HEK293T (cell line): Measurements from ENCODE around the gene LYRM4.
"Not testable (repeated sequence)": the region's sequence is repeated elsewhere in the genome, so short reads cannot be mapped to it uniquely, and the experiment has no call there.

Experiments
- CTCF ChIA-PET: fragments of 350-600 bp; formaldehyde crosslinking; extraction: SDS; loops from one replicate; lab custom pipeline; 2021; ENCODE audit warnings: antibody characterized with exemption, inconsistent platforms; lab: Yijun Ruan, JAX
- POLR2A ChIA-PET: fragments of 350-600 bp; formaldehyde crosslinking; extraction: SDS; loops from one replicate; lab custom pipeline; 2020; ENCODE audit warnings: antibody characterized with exemption, inconsistent platforms; lab: Yijun Ruan, JAX
- DNase-seq: peaks from one replicate; pipeline ENCODE4 v3.0.0; 2012; ENCODE audit warnings: mixed read lengths; ENCODE audit errors: extremely low spot score
- ARNT ChIP-seq: fragments of 450-650 bp; IDR thresholded peaks from 2 replicates; pipeline ENCODE4 v1.6.1; 2017; ENCODE audit warnings: mild to moderate bottlenecking
- BHLHE40 ChIP-seq: fragments of 450-650 bp; IDR thresholded peaks from 2 replicates; pipeline ENCODE4 v1.6.1; 2016; ENCODE audit warnings: mild to moderate bottlenecking, moderate library complexity, borderline replicate concordance
- CTBP1 ChIP-seq: fragments of 450-650 bp; IDR thresholded peaks from 2 replicates; pipeline ENCODE4 v1.6.1; 2016; ENCODE audit warnings: borderline replicate concordance
- ELF4 ChIP-seq: fragments of 450-650 bp; IDR thresholded peaks from 2 replicates; pipeline ENCODE4 v1.6.1; 2017; ENCODE audit warnings: antibody characterized with exemption
- FOXA1 ChIP-seq: fragments of 450-650 bp; IDR thresholded peaks from 2 replicates; pipeline ENCODE4 v1.6.1; 2016; ENCODE audit warnings: mild to moderate bottlenecking
- FOXK2 ChIP-seq: fragments of 450-650 bp; IDR thresholded peaks from 2 replicates; pipeline ENCODE4 v1.6.1; 2016; ENCODE audit warnings: mild to moderate bottlenecking
- FOXM1 ChIP-seq: fragments of 450-650 bp; IDR thresholded peaks from 2 replicates; pipeline ENCODE4 v1.6.1; 2017; ENCODE audit warnings: mild to moderate bottlenecking, borderline replicate concordance
- HDGF ChIP-seq: fragments of 450-650 bp; IDR thresholded peaks from 2 replicates; pipeline ENCODE4 v1.6.1; 2017; ENCODE audit warnings: antibody characterized with exemption, borderline replicate concordance
- L3MBTL2 ChIP-seq: fragments of 450-650 bp; conservative IDR thresholded peaks from 2 replicates; pipeline ENCODE4 v1.6.1; 2016; ENCODE audit warnings: mild to moderate bottlenecking
- LEF1 ChIP-seq: fragments of 450-650 bp; IDR thresholded peaks from 2 replicates; pipeline ENCODE4 v1.6.1; 2017; ENCODE audit warnings: mild to moderate bottlenecking, borderline replicate concordance
- NFRKB ChIP-seq: fragments of 450-650 bp; IDR thresholded peaks from 2 replicates; pipeline ENCODE4 v1.6.1; 2016; ENCODE audit warnings: mild to moderate bottlenecking, moderate library complexity
- SP1 ChIP-seq: fragments of 450-650 bp; IDR thresholded peaks from 2 replicates; pipeline ENCODE4 v1.6.1; 2017
- SUZ12 ChIP-seq: fragments of 450-650 bp; IDR thresholded peaks from 2 replicates; pipeline ENCODE4 v1.6.1; 2016; ENCODE audit warnings: mild to moderate bottlenecking
- TARDBP ChIP-seq: fragments of 450-650 bp; IDR thresholded peaks from 2 replicates; pipeline ENCODE4 v1.6.1; 2016
- ZNF384 ChIP-seq: fragments of 450-650 bp; IDR thresholded peaks from 2 replicates; pipeline ENCODE4 v1.6.1; 2016
- TF ChIP-seq, protein P1 (sequence below): fragments of 450-650 bp; IDR thresholded peaks from 2 replicates; pipeline ENCODE4 v1.6.1; 2016

The LYRM4 gene

DNA sequence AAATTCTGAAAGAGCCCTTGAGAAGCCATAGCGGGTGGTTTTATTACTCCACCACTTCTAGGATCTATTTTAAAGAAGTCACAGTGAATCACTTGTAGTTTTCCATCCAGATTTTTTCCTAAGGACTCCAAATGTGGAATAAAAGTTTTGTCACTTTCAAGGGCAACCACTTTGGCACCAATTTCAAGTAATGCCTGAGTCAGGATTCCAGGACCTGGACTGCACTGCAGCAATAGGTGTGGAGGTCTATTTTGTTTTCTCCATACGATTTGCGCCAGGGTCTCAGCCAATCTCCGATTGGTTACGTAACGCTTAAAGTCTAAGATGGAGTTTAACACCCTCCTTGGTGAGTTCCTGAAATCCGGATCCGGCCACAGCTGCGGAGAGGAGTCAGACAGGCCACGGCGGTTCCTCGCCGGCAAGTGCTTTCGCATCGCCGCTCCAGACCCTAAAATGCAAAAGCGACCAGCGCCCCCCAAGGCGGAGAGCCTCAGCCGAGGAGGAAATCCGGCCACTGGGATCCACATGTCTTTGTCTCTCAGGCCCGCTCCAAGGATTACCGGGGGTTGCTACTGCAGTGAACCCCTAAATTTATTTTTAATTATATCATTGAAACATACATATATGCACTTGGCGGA, 194.2 kb downstream of the LYRM4 start:
- TF ChIP-seq ARNT (no peak), HDGF (no peak), FOXA1 (no peak), ELF4 (no peak), FOXK2 (no peak), SP1 (no peak), BHLHE40 (no peak), CTBP1 (no peak), NFRKB (no peak), LEF1 (no peak), ZNF384 (no peak), SUZ12 (no peak), FOXM1 (no peak), TARDBP (no peak), L3MBTL2 (no peak)
- TF ChIP-seq, protein P1, sequence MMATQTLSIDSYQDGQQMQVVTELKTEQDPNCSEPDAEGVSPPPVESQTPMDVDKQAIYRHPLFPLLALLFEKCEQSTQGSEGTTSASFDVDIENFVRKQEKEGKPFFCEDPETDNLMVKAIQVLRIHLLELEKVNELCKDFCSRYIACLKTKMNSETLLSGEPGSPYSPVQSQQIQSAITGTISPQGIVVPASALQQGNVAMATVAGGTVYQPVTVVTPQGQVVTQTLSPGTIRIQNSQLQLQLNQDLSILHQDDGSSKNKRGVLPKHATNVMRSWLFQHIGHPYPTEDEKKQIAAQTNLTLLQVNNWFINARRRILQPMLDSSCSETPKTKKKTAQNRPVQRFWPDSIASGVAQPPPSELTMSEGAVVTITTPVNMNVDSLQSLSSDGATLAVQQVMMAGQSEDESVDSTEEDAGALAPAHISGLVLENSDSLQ, result no peak
- CTCF ChIA-PET, result no interaction called here
- POLR2A ChIA-PET, result no interaction called here
- no peak for DNase-seq

DNA sequence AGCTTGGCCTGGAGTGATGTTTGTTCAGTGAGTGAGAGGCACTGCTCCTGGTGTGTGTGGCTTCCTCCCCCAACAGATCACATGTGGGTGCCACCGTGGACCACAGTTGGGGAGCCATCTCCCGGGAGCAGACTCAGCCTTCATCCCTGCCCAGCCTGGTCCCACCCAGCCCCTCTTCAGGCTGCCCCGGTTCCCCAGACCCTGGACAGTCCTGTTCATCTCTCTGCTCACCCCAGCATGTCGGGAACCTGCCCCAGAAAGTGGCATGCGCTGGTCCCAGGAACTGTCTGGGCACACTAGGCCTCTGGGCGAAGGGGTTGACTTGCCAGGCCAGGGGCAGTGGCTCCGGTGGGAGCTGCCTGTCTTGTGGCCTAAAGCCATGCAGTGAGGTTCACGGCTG, 197.1 kb downstream of the LYRM4 start:
- ChIA-PET CTCF (no interaction called here), POLR2A (no interaction called here)
- no peak for TF ChIP-seq FOXK2
- TF ChIP-seq ELF4, result no peak
- TF ChIP-seq, protein P1, result no peak
- no peak for TF ChIP-seq TARDBP
- DNase-seq, result no peak

DNA sequence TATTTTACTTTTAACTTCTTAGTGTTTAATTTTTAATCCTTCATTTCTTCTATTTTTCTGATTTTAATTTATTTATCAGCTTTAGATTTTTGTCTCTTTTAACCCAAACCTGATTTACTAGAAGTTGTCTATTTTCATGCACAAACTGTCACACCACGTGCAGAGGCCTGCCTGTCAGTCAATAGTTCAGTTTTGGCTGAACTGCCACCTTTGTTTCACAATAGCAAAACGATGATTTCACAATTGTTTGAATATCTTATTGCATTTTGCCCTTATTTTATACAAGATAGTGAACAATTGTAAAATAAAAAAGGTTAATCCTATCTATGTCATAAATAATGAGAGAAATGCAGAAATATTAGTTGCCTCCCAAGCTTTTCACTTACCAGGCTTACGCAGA, 199.6 kb downstream of the LYRM4 start:
- no peak for TF ChIP-seq FOXK2
- TF ChIP-seq SP1, result no peak
- no peak for TF ChIP-seq FOXA1
- ChIA-PET POLR2A (no interaction called here), CTCF (no interaction called here)
- DNase-seq, result no peak

DNA sequence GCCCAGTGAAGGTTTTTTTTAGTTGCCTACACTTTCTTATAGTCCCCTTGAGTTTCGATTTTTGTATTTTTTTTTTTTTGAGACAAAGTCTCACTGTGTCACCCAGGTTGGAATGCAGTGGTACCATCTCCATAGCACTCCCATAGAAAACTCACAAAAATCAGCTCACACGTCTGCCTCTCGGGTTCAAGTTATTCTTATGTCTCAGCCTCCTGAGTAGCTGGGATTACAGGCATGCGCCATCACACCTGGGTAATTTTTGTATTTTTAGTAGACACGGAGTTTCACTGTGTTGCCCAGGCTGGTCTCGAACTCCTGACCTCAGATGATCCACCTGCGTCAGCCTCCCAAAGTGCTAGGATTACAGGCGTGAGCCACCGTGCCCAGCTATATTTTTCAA, 200.3 kb downstream of the LYRM4 start:
- POLR2A ChIA-PET, CTCF ChIA-PET, DNase-seq: not testable (repeated sequence)

DNA sequence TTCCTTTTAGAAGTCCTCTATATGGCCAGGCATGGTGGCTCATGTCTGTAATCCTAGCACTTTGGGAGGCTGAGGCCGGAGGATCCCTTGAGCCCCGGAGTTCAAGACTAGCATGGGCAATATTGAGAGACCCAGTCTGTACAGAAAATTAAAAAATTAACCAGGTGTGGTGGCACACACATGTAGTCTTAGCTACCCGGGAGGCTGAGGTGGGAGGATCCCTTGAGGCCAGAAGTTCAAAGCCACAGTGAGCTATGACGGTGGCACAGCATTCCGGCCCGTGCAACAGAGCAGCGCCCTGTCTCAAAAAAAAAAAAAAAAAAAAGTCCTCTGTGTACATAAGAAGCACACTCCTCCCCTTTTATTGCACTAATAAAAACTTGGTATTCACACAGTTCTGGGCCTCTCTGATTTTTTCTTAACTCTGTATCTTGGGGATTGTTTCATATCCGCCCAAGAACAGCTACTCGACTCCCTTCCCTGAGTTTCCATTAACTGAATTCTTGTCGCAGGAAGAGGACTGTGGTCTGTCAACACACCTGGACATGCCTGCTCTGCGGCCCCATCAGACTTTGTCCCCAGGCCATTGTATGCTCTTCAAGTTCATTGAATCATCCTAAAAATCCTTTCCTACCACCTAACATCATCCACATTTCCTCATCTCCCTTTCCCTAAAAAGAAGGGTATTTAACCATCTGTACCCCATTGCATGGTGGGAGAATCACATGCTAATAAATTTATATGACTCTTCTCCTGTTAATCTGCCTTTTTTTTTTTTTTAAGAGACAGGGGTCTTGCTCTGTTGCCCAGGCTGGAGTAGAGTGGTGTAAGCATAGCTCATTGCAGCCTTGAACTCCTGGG, 201.5 kb downstream of the LYRM4 start:
- POLR2A ChIA-PET, result no interaction called here
- no peak for DNase-seq
- CTCF ChIA-PET, result no interaction called here
- TF ChIP-seq TARDBP, result no peak
- no peak for TF ChIP-seq BHLHE40
- TF ChIP-seq ZNF384, result peak; percentile 62; the same call in 1 of the 2 replicates
